DMS153 treated with DMSO at 0.1 percent for 48 hours (cell line): ENCODE results near the gene TMEM54.
"Not testable (repeated sequence)": the region's sequence is repeated elsewhere in the genome, so short reads cannot be mapped to it uniquely, and the experiment has no call there.

Experiments
- DNase-seq: peaks from one replicate; lab custom pipeline; 2025; ENCODE audit not compliant: unreplicated experiment; lab: John Stamatoyannopoulos, UW

The TMEM54 gene

DNA sequence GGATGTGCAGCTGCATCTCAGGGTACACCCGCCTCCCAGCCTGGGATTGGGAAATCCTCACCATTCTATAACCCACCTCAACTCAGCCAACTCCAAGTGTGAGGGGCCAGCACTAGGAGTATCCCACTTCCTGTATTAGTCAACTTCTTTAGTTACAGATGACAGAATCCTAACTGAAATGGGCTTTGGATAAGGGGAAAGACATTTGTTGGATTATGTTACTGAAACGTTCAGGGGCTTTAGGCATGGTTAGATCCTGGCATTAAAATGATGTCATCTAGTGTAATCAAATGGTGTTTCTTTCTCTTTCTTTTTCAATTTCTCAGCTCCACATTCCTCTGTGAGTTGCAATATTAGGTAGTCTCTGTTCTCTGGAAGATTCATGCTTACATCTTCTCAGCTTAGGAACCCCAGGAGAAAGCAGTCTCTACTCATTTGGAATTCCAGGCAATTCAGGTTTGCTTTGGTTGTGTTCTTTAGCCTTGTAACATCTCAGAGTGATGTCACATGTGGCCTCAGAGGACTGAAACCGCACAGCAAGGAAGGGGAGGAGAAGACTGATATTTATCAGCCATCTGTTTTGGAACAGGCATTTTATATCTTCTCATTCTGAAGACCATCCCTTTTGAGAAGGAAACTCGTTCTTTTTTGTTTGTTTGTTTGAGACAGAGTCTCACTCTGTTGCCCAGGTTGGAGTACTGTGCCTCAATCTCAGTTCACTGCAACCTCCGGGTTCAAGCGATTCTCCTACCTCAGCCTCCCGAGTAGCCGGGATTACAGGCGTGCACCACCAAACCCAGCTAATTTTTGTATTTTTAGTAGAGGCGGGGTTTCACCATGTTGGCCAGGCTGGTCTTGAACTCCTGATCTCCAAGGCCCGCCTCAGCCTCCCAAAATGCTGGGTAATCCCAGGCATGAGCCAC, 18.9 kb upstream of the TMEM54 start:
- no peak for DNase-seq

DNA sequence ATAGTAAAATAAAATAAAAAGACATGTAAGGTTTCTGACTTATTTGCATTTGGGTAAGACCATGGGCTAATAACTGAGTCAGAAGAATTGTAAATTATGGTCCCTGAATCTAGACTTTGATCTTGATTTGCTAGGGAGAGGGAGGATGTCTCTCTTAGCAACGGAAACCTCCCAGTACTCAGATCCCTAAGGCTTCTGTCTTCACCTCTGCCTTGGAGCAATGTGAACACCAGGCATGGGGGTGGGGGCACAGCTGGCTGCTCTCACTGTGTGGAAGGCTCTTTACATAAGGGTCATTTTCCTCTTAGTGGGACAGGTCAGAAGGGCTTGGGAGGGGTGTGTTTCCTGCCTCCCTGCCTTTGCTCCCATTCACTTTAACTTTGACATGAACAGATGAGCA, 17.0 kb upstream of the TMEM54 start:
- DNase-seq: no peak

DNA sequence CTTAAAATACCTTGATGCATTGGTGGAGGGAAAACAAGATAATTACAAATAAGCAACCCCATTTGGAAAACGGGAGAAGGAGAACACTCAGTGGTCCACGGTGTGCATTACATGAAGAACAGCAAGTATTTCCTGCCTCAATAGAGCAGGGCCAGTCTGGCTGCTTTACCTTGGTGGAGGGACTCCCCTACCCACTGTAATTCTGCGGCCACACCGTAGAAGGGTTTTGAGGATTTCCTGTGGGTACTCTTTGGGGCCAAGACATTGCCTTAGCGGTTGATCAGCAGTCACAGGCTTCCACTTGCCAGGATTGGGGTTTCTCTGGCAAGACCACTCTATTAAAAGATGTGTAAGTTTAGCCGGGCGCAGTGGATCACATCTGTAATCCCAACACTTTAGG, 16.3 kb upstream of the TMEM54 start:
- DNase-seq: no peak

GRCh38 chr1:32915766-32916706, 14.8 kb upstream of the TMEM54 start:
- no peak for DNase-seq

DNA sequence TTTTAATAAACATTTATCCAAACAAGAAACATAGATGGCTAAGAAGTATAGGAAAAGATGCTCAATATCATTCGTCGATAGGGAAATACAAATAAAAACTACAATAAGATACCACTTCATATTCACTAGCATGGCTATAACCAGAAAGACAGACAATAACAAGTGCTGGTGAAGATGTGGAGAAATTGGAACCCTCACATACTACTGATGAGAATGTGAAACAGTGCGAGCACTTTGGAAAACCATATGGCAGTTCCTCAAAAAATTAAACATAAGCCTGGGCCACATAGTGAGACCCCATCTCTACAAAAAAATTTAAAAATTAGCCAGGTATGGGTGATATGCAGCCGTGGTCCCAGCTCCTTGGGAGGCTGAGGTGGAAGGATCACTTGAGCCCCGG, 9.1 kb upstream of the TMEM54 start:
- no peak for DNase-seq

GRCh38 chr1:32907435-32907834, 6.2 kb upstream of the TMEM54 start:
- no peak for DNase-seq

GRCh38 chr1:32906654-32907053, 5.5 kb upstream of the TMEM54 start:
- DNase-seq: no peak

DNA sequence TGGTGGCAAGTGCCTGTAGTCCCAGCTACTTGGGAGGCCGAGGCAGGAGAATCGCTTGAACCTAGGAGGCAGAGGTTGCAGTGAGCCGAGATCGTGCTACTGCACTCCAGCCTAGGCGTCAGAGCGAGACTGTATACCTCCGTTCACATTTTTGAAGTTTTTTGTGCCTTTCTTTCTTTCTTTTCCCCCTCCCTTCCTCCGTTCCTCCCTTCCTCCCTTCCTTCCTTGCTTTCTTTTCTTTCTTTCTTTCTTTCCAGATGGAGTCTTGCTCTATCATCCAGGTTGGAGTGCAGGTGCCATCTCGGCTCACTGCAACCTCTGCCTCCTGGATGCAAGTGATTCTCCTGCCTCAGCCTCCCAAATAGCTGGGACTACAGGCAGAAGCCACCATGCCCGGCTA, 4.4 kb upstream of the TMEM54 start:
- DNase-seq: not testable (repeated sequence)

- no peak for DNase-seq
Measured at GRCh38 chr1:32904797-32905196, 3.6 kb upstream of the TMEM54 start.

- no peak for DNase-seq
Measured at GRCh38 chr1:32903991-32904785, 3.0 kb upstream of the TMEM54 start.

- no peak for DNase-seq
Measured at GRCh38 chr1:32902535-32902920, 1.3 kb upstream of the TMEM54 start.

DNA sequence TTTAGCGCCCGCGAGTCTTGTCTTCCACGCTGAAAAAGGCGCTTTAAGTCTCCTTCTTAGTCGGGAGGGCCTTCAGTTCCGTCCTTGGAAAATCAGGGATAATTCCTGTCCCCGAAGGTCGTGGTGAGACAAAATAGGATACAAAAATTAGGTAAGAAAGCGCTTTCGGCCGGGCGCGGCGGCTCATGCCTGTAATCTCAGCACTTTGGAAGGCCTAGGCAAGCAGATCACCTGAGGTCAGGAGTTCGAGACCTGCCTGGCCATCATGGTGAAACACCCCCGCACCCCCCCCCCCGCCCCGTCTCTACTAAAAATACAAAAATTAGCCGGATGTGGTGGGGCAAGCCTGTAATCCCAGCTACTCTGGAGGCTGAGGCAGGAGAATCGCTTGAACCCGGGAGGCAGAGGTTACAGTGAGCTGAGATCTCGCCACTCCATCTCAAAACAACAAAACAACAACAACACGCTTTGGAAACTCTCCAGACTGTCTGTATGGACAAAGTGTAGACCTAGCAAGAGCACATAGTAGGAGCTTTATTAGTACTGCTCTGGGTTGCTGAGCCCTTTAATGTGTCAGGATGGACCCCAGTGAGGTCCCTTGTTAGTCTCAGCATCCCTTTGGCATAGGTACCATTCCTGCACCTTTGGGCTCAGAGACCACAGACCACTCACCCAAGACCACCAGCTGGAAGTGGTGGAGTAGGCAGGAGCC, 790 bp upstream of the TMEM54 start:
- DNase-seq: no peak

- DNase-seq: no peak
Measured at GRCh38 chr1:32900371-32900955, 726 bp downstream of the TMEM54 start.

GRCh38 chr1:32899586-32900296, 1.4 kb downstream of the TMEM54 start:
- no peak for DNase-seq

GRCh38 chr1:32898958-32899357, 2.2 kb downstream of the TMEM54 start:
- DNase-seq: no peak

DNA sequence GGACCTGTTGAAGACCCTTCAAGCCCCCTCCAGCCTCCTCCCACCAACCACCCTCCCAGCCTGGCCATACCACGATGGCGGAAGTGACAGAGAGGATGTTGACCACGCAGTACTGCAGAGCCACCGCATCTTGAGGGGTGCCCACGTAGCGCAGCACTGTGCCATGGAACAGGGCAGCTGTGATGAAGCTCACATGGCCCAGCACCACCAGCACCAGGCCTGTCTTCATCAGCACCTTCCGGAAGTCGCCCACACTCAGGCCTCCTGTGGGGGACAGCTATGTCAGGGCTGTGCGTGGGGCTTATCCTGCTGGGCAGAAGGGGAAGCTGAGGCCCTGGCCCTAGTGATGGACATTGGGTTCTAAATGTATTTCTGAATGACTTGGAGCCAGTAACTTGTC, 3.1 kb downstream of the TMEM54 start:
- DNase-seq: no peak

DNA sequence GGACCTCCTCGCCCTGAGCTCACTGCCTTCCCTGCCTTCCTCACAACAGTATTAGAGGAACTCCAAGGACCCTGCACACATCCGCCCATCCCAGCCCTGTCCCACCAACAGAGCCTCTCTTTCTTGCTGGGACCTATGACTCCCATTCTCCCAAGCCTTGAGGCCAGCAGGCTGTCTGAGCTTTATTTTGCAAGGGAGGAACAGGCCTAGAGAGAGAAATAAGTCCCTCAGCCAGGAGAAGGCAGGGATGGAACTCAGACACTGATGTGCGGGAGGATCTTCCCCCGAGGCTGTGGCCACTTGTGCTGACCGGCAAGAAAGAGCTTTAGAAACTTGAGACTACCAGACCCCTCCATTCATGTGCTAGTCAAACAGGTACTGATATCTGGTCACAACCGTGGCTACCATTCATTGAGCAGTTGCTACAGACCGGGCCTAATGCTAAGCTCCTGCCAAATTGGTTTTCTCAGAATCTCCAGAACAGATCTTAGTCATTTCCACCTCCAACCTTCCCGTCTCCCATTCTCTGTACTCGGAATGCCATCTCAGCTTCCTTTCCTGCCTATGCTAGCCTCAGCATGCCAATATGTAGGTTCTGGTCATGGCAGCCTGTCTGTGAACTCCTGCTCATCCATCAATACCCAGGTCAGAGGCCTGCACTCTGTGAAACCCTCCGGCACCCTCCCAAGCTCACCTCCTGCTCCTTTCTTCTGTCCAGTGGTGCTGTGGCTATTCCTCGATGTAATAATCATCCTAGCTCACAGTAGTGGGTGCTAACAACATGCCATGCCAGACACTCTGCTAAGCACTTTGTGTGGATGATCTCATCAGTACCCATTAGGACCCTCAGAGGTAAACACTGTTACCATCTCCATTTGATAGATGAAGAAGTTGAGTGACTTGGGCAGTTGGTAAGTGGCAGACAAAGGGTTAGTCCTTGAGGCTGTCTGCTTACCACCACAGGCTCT, 3.8 kb downstream of the TMEM54 start:
- no peak for DNase-seq

GRCh38 chr1:32896451-32896850, 4.7 kb downstream of the TMEM54 start:
- DNase-seq: no peak
